ENCODE measurements around the gene ABCB6.

Gene ABCB6

GRCh38 chr2:219182331-219183150 lies 36.2 kb downstream of the ABCB6 start:
- DNase-seq: no peak

- DNase-seq: no peak
These were observed 37.2 kb downstream of the ABCB6 start for GRCh38 chr2:219181531-219181930.

- no peak for DNase-seq
These were observed 37.8 kb downstream of the ABCB6 start for GRCh38 chr2:219180961-219181360.

GRCh38 chr2:219179601-219180465 lies 38.9 kb downstream of the ABCB6 start:
- DNase-seq: no peak

- DNase-seq: no peak
These were observed 40.2 kb downstream of the ABCB6 start for GRCh38 chr2:219178377-219179175.

- DNase-seq: peak; percentile 27
These were observed 41.0 kb downstream of the ABCB6 start, which contains the start of gene RETREG2 for GRCh38 chr2:219177552-219178376. Gene RETREG2, plus strand, starts transcription at chr2:219178275. Its CDS starts 78 bp downstream, at chr2:219178353.

GRCh38 chr2:219176818-219177551 lies 41.8 kb downstream of the ABCB6 start, which contains the start of gene CNPPD1:
Gene CNPPD1, minus strand, starts transcription at chr2:219176925. Its CDS starts 97 bp downstream, at chr2:219176828.
- peak; percentile 47 for DNase-seq

- no peak for DNase-seq
These were observed 42.6 kb downstream of the ABCB6 start for GRCh38 chr2:219175928-219176817.

- no peak for DNase-seq
These were observed 43.3 kb downstream of the ABCB6 start for GRCh38 chr2:219175486-219175885.

- DNase-seq: no peak
These were observed 44.0 kb downstream of the ABCB6 start for GRCh38 chr2:219174801-219175200.

GRCh38 chr2:219174146-219174545 lies 44.6 kb downstream of the ABCB6 start:
- no peak for DNase-seq

GRCh38 chr2:219173176-219173575 lies 45.6 kb downstream of the ABCB6 start:
- no peak for DNase-seq

- no peak for DNase-seq
These were observed 46.3 kb downstream of the ABCB6 start for GRCh38 chr2:219172231-219173154.

- DNase-seq: no peak
These were observed 47.5 kb downstream of the ABCB6 start for GRCh38 chr2:219171231-219171651.

- DNase-seq: no peak
These were observed 48.7 kb downstream of the ABCB6 start, which contains the start of gene SLC23A3 for GRCh38 chr2:219169930-219170654. Gene SLC23A3, minus strand, starts transcription at chr2:219170029. Its CDS starts 45 bp downstream, at chr2:219169984.

GRCh38 chr2:219168932-219169331 lies 49.8 kb downstream of the ABCB6 start:
- no peak for DNase-seq

- no peak for DNase-seq
These were observed 50.2 kb downstream of the ABCB6 start for GRCh38 chr2:219168526-219168925.

- no peak for DNase-seq
These were observed 50.8 kb downstream of the ABCB6 start for GRCh38 chr2:219167997-219168396.

Data from SIG-M5 (cell line).